K562 (cell line): ENCODE data around the gene MRPS15.

Experiments
- BCL6 ChIP-seq: fragments of 250-450 bp; sonication (Bioruptor Pico); IDR thresholded peaks from 2 replicates; pipeline ENCODE4 v1.4.0; 2020
- E2F5 ChIP-seq: sonication (generic); formaldehyde crosslinking; IDR thresholded peaks from 2 replicates; pipeline ENCODE4 v1.8.0; 2022; ENCODE audit warnings: mild to moderate bottlenecking, missing genetic modification reagents
- ELF2 ChIP-seq: fragments of 250-450 bp; sonication (Bioruptor Pico); IDR thresholded peaks from 2 replicates; pipeline ENCODE4 v1.5.0; 2021; ENCODE audit warnings: mild to moderate bottlenecking
- HDAC2 ChIP-seq: fragments of 450-650 bp; IDR thresholded peaks from 2 replicates; pipeline ENCODE4 v1.6.1; 2016; ENCODE audit warnings: mild to moderate bottlenecking
- NBN ChIP-seq: fragments of 450-650 bp; IDR thresholded peaks from 2 replicates; pipeline ENCODE4 v1.6.1; 2016; ENCODE audit warnings: low read depth, mild to moderate bottlenecking
- POLR2AphosphoS5 ChIP-seq: IDR thresholded peaks from 2 replicates; pipeline ENCODE4 v1.6.1; 2011; ENCODE audit warnings: mild to moderate bottlenecking, low read depth, low read length, moderate library complexity; ENCODE audit not compliant: control insufficient read depth, insufficient read depth
- TSHZ1 ChIP-seq: fragments of 250-450 bp; sonication (Bioruptor Pico); IDR thresholded peaks from 2 replicates; pipeline ENCODE4 v1.4.0; 2020; ENCODE audit warnings: mild to moderate bottlenecking, moderate library complexity
- XRCC4 ChIP-seq: IDR thresholded peaks from one replicate; pipeline ENCODE4 v1.6.1; 2011; ENCODE audit not compliant: insufficient read depth, insufficient read length; ENCODE audit errors: extremely low read depth
- ZNF274 ChIP-seq: IDR thresholded peaks from 2 replicates; pipeline ENCODE4 v1.6.1; 2011; ENCODE audit warnings: low read depth, mild to moderate bottlenecking, low read length, moderate library complexity, borderline replicate concordance
- TF ChIP-seq, protein P1 (sequence below), 3 experiments: IDR thresholded peaks in 2 of 3; conservative IDR thresholded peaks in 1 of 3; 2 replicates each; pipeline ENCODE4 v1.5.1; 2011 to 2012; ENCODE audit warnings: low read length in 3 of 3, mild to moderate bottlenecking in 3 of 3, control low read depth in 2 of 3, improper control_type of control experiment in 1 of 3, inconsistent platforms in 1 of 3, low read depth in 1 of 3, mixed read lengths in 1 of 3, moderate library complexity in 1 of 3; ENCODE audit not compliant: insufficient read depth in 2 of 3
- TF ChIP-seq, protein P2 (sequence below): fragments of 200-800 bp; sonication (Bioruptor generic); IDR thresholded peaks from 2 replicates; pipeline ENCODE4 v1.6.1; 2017; ENCODE audit warnings: missing genetic modification characterization, missing compliant biosample characterization
- TF ChIP-seq, protein P3 (sequence below): sonication (generic); formaldehyde crosslinking; IDR thresholded peaks from 2 replicates; pipeline ENCODE4 v1.8.1; 2022; ENCODE audit warnings: missing genetic modification reagents

DNA sequence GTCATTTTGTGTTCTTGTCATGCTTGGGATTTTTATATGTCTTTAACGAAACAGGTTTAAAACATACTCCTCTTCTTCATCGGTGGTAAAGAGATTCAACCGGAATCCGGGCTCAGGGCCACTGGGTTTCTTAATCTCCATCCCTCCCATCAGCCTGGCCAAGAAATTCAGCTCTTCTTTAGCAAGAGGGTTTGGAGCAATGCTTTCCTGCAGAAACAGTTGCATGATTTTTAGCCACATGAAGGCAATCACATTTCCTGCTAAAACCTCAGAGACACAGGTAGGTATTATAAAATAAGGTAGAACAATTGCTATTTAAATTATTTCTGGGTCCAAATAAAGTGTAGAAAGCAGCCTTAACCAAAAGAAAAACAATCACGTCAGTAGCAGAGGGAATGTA lies 43.8 kb downstream of the MRPS15 start:
- TF ChIP-seq ELF2 (CRISPR knock-in tag) (no peak), XRCC4 (no peak), ZNF274 (no peak), TSHZ1 (CRISPR knock-in tag) (no peak), BCL6 (CRISPR knock-in tag) (no peak), HDAC2 (no peak), E2F5 (CRISPR knock-in tag) (no peak), POLR2AphosphoS5 (no peak), NBN (no peak)
- TF ChIP-seq, protein P1, sequence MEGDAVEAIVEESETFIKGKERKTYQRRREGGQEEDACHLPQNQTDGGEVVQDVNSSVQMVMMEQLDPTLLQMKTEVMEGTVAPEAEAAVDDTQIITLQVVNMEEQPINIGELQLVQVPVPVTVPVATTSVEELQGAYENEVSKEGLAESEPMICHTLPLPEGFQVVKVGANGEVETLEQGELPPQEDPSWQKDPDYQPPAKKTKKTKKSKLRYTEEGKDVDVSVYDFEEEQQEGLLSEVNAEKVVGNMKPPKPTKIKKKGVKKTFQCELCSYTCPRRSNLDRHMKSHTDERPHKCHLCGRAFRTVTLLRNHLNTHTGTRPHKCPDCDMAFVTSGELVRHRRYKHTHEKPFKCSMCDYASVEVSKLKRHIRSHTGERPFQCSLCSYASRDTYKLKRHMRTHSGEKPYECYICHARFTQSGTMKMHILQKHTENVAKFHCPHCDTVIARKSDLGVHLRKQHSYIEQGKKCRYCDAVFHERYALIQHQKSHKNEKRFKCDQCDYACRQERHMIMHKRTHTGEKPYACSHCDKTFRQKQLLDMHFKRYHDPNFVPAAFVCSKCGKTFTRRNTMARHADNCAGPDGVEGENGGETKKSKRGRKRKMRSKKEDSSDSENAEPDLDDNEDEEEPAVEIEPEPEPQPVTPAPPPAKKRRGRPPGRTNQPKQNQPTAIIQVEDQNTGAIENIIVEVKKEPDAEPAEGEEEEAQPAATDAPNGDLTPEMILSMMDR (IDR thresholded peaks at IDR 0.05 in 2 of 3, conservative IDR thresholded peaks at IDR 0.05 in 1 of 3; ENCODE audit: insufficient read depth in 2 of 3, low read depth in 1 of 3, low read length in 3 of 3) = no peak
- TF ChIP-seq, protein P2, sequence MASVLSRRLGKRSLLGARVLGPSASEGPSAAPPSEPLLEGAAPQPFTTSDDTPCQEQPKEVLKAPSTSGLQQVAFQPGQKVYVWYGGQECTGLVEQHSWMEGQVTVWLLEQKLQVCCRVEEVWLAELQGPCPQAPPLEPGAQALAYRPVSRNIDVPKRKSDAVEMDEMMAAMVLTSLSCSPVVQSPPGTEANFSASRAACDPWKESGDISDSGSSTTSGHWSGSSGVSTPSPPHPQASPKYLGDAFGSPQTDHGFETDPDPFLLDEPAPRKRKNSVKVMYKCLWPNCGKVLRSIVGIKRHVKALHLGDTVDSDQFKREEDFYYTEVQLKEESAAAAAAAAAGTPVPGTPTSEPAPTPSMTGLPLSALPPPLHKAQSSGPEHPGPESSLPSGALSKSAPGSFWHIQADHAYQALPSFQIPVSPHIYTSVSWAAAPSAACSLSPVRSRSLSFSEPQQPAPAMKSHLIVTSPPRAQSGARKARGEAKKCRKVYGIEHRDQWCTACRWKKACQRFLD (CRISPR knock-in tag) = no peak
- TF ChIP-seq, protein P3, sequence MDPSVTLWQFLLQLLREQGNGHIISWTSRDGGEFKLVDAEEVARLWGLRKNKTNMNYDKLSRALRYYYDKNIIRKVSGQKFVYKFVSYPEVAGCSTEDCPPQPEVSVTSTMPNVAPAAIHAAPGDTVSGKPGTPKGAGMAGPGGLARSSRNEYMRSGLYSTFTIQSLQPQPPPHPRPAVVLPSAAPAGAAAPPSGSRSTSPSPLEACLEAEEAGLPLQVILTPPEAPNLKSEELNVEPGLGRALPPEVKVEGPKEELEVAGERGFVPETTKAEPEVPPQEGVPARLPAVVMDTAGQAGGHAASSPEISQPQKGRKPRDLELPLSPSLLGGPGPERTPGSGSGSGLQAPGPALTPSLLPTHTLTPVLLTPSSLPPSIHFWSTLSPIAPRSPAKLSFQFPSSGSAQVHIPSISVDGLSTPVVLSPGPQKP (CRISPR knock-in tag) = no peak
